HepG2 (cell line): ENCODE results near the gene VTN. TPM values are rescaled to one million over a fixed set of nuclear protein-coding genes. Genes with fewer than 3 reads are reported as not detected.

Source experiments
- ATAC-seq: fragments of 200-7000 bp; cut with Tn5 transposase; 3 replicates; pipeline ENCODE4 v1.9.1; 2020; ENCODE audit warnings: mild to moderate bottlenecking, moderate library complexity
- BruUV-seq: library from RNA; stranded (reverse); fragments of 400-500 nt; replicated peaks from 2 replicates; lab custom pipeline; 2021; lab: Mats Ljungman, UMichigan
- CTCF ChIA-PET: fragments of 300-600 bp; formaldehyde crosslinking; extraction: SDS; loops from one replicate; lab custom pipeline; 2021; ENCODE audit warnings: low total read pairs, inconsistent platforms, low intra/inter-chr PET ratio; lab: Yijun Ruan, JAX
- POLR2A ChIA-PET: fragments of 350-600 bp; sonication (Branson Sonifier 250); formaldehyde crosslinking; loops from one replicate; lab custom pipeline; 2020; ENCODE audit warnings: antibody characterized with exemption, inconsistent platforms; lab: Yijun Ruan, JAX
- DNase-seq: peaks from one replicate; pipeline ENCODE4 v3.0.0-alpha.2; 2015; ENCODE audit warnings: low spot score
- FAIRE-seq: peaks from 3 replicates; lab custom pipeline; 2011; peaks lifted over from hg19 to GRCh38; lab: Jason Lieb, UNC
- H2AFZ ChIP-seq: one replicate; pipeline ENCODE4 v1.6.1; 2011; ENCODE audit warnings: low read length, inconsistent platforms
- H3K27ac ChIP-seq: fragments of 300-600 bp; 3 replicates; pipeline ENCODE4 v1.8.0; 2011; ENCODE audit warnings: mixed run types, mild to moderate bottlenecking, mixed read lengths, low read length, inconsistent platforms; ENCODE audit not compliant: insufficient read depth; ENCODE audit errors: extremely low read length
- H3K27me3 ChIP-seq, 2 experiments: fragments of 200-600 bp in 1 of 2; 2 replicates in 1 of 2; 3 replicates in 1 of 2; pipeline versions ENCODE4 v1.6.0 to v1.8.0; 2011; ENCODE audit warnings: low read length in 2 of 2, mild to moderate bottlenecking in 2 of 2, moderate library complexity in 2 of 2, inconsistent platforms in 1 of 2; ENCODE audit not compliant: insufficient read depth in 2 of 2, control insufficient read depth in 1 of 2
- H3K36me3 ChIP-seq, 2 experiments: fragments of 200-600 bp in 1 of 2; replicated peaks in 1 of 2; 2 replicates in 1 of 2; 3 replicates in 1 of 2; pipeline versions ENCODE4 v1.5.1 to v1.8.0; 2011; ENCODE audit warnings: low read length in 2 of 2, inconsistent platforms in 1 of 2; ENCODE audit not compliant: insufficient read depth in 2 of 2, control insufficient read depth in 1 of 2
- H3K4me1 ChIP-seq: 2 replicates; pipeline ENCODE4 v1.5.1; 2012; ENCODE audit warnings: low read length, inconsistent platforms; ENCODE audit not compliant: insufficient read depth
- H3K4me2 ChIP-seq: 2 replicates; pipeline ENCODE4 v1.6.0; 2011; ENCODE audit warnings: low read depth, low read length, inconsistent platforms
- H3K4me3 ChIP-seq, 3 experiments: fragments of 200-600 bp in 1 of 3; sonication (generic), shearing (Covaris generic) in 1 of 3; replicated peaks in 1 of 3; 2 replicates each; pipeline ENCODE4 v1.5.1; 2011 to 2016; ENCODE audit warnings: low read length in 3 of 3, inconsistent platforms in 2 of 3, low read depth in 2 of 3, mild to moderate bottlenecking in 2 of 3, control low read depth in 1 of 3, mixed read lengths in 1 of 3; ENCODE audit not compliant: insufficient read depth in 1 of 3
- H3K79me2 ChIP-seq: one replicate; pipeline ENCODE4 v1.6.1; 2011; ENCODE audit warnings: low read length, inconsistent platforms; ENCODE audit not compliant: insufficient read depth
- H3K9ac ChIP-seq: 2 replicates; pipeline ENCODE4 v1.6.0; 2011; ENCODE audit warnings: mild to moderate bottlenecking, low read depth, low read length, inconsistent platforms; ENCODE audit not compliant: insufficient read depth
- H3K9me3 ChIP-seq: 2 replicates; pipeline ENCODE4 v1.5.1; 2012; ENCODE audit warnings: mild to moderate bottlenecking, low read length
- H4K20me1 ChIP-seq: 2 replicates; pipeline ENCODE4 v1.6.0; 2011; ENCODE audit warnings: inconsistent platforms, mild to moderate bottlenecking, low read length, moderate library complexity; ENCODE audit not compliant: insufficient read depth
- AGO2 ChIP-seq: fragments of 200-400 bp; formaldehyde crosslinking; optimal IDR thresholded peaks from 2 replicates; pipeline ENCODE3; 2017; ENCODE audit warnings: mild to moderate bottlenecking, low read depth, low read length, moderate library complexity
- ARNT2 ChIP-seq: sonication (generic); formaldehyde crosslinking; IDR thresholded peaks from 2 replicates; pipeline ENCODE4 v1.8.0; 2022; ENCODE audit warnings: mild to moderate bottlenecking, low read depth, missing genetic modification reagents, moderate library complexity
- ETS1 ChIP-seq: sonication (generic); formaldehyde crosslinking; IDR thresholded peaks from 2 replicates; pipeline ENCODE4 v1.4.0; 2020; ENCODE audit warnings: missing genetic modification reagents
- FLYWCH1 ChIP-seq: sonication (generic); formaldehyde crosslinking; IDR thresholded peaks from 2 replicates; pipeline ENCODE4 v1.8.1; 2023; ENCODE audit warnings: mild to moderate bottlenecking, missing genetic modification reagents
- GABPB1 ChIP-seq: IDR thresholded peaks from 2 replicates; pipeline ENCODE4 v1.6.1; 2016; ENCODE audit warnings: mild to moderate bottlenecking, missing genetic modification reagents, moderate library complexity, missing compliant biosample characterization
- KLF15 ChIP-seq: sonication (generic); formaldehyde crosslinking; IDR thresholded peaks from 2 replicates; pipeline ENCODE4 v1.8.1; 2023; ENCODE audit warnings: borderline replicate concordance, mild to moderate bottlenecking, inconsistent platforms, missing genetic modification reagents, mixed read lengths
- NR0B2 ChIP-seq: sonication (generic); formaldehyde crosslinking; IDR thresholded peaks from 2 replicates; pipeline ENCODE4 v1.4.0; 2020; ENCODE audit warnings: mild to moderate bottlenecking, missing genetic modification reagents
- PHF20 ChIP-seq: sonication (generic); formaldehyde crosslinking; IDR thresholded peaks from 2 replicates; pipeline ENCODE4 v1.5.0; 2020; ENCODE audit warnings: mild to moderate bottlenecking, missing genetic modification reagents
- PITX1 ChIP-seq: sonication (generic); formaldehyde crosslinking; IDR thresholded peaks from 2 replicates; pipeline ENCODE4 v1.5.1; 2020; ENCODE audit warnings: mild to moderate bottlenecking, missing genetic modification reagents
- TBX3 ChIP-seq: fragments of 450-650 bp; IDR thresholded peaks from 2 replicates; pipeline ENCODE4 v1.6.1; 2017; ENCODE audit warnings: antibody characterized with exemption, mild to moderate bottlenecking, inconsistent platforms, borderline replicate concordance
- XRCC5 ChIP-seq: fragments of 200-400 bp; formaldehyde crosslinking; optimal IDR thresholded peaks from 2 replicates; pipeline ENCODE3; 2017; ENCODE audit warnings: mild to moderate bottlenecking, low read length
- ZNF746 ChIP-seq: sonication (generic); formaldehyde crosslinking; IDR thresholded peaks from 2 replicates; pipeline ENCODE4 v1.8.0; 2022; ENCODE audit warnings: mild to moderate bottlenecking, missing genetic modification reagents
- ZNF772 ChIP-seq: sonication (generic); formaldehyde crosslinking; IDR thresholded peaks from 2 replicates; pipeline ENCODE4 v1.5.0; 2020; ENCODE audit warnings: mild to moderate bottlenecking, missing genetic modification reagents
- ZNF775 ChIP-seq: sonication (generic); formaldehyde crosslinking; IDR thresholded peaks from 2 replicates; pipeline ENCODE4 v1.4.0; 2020; ENCODE audit warnings: missing genetic modification reagents, mild to moderate bottlenecking, moderate library complexity, borderline replicate concordance
- ZNF790 ChIP-seq: sonication (generic); formaldehyde crosslinking; IDR thresholded peaks from 2 replicates; pipeline ENCODE4 v1.8.0; 2022; ENCODE audit warnings: missing genetic modification reagents, mild to moderate bottlenecking, borderline replicate concordance
- ZSCAN21 ChIP-seq: sonication (generic); formaldehyde crosslinking; IDR thresholded peaks from 2 replicates; pipeline ENCODE4 v1.8.0; 2022; ENCODE audit warnings: mild to moderate bottlenecking, missing genetic modification reagents, moderate library complexity, borderline replicate concordance
- WGBS: methylation state at CpG from one replicate; pipeline ENCODE4 v1.1.6; 2017; ENCODE audit warnings: low lambda C conversion rate; 5-methylcytosine and 5-hydroxymethylcytosine counted together
- in situ Hi-C: cut with HindIII; loops from 2 replicates; pipeline ENCODE4 v1.10.0; 2017; ENCODE audit warnings: low pct_unique_long_range_greater_than_20kb; ENCODE audit not compliant: extremely low pct_ligation_motif_present
- intact Hi-C: fragments of 100-400 bp; cut with micrococcal nuclease; formaldehyde crosslinking; loops from one replicate; pipeline ENCODE4 v1.10.0; 2022; ENCODE audit not compliant: unreplicated experiment
- polyA plus RNA-seq, 8 experiments: library from polyadenylated mRNA; depleted of rRNA in 3 of 8; stranded (reverse) in 7 of 8; unstranded in 1 of 8; fragments of >200 nt; fragmentation: Illumina TruSeq in 4 of 8; extraction: Trizol in 4 of 8; gene quantifications; 2 replicates each; pipeline versions ENCODE4 v1.2.1 to v1.2.3, GENCODE V29; 2011 to 2016; ENCODE audit warnings: low read depth in 4 of 8, missing spikeins in 1 of 8, mixed read lengths in 1 of 8; ENCODE audit not compliant: insufficient read depth in 1 of 8
- total RNA-seq, 5 experiments: library from RNA; depleted of rRNA; stranded (reverse); fragments of >200 nt; fragmentation: Illumina TruSeq; extraction: Trizol; gene quantifications; 2 replicates each; pipeline ENCODE4 v1.2.3, GENCODE V29; 2016; ENCODE audit warnings: low read depth in 1 of 5
- TF ChIP-seq, protein P1 (sequence below): sonication (generic); formaldehyde crosslinking; IDR thresholded peaks from 2 replicates; pipeline ENCODE4 v1.5.0; 2020; ENCODE audit warnings: missing genetic modification reagents
- TF ChIP-seq, protein P2 (sequence below): sonication (generic); formaldehyde crosslinking; IDR thresholded peaks from 2 replicates; pipeline ENCODE4 v1.5.1; 2020; ENCODE audit warnings: missing genetic modification reagents, mild to moderate bottlenecking, borderline replicate concordance

VTN gene
- total and polyA plus RNA-seq, 2 of the 13 experiments (the other 11 are each of a cell fraction or from before 2014, with no cell fraction given) = 108 to 131 TPM

DNA sequence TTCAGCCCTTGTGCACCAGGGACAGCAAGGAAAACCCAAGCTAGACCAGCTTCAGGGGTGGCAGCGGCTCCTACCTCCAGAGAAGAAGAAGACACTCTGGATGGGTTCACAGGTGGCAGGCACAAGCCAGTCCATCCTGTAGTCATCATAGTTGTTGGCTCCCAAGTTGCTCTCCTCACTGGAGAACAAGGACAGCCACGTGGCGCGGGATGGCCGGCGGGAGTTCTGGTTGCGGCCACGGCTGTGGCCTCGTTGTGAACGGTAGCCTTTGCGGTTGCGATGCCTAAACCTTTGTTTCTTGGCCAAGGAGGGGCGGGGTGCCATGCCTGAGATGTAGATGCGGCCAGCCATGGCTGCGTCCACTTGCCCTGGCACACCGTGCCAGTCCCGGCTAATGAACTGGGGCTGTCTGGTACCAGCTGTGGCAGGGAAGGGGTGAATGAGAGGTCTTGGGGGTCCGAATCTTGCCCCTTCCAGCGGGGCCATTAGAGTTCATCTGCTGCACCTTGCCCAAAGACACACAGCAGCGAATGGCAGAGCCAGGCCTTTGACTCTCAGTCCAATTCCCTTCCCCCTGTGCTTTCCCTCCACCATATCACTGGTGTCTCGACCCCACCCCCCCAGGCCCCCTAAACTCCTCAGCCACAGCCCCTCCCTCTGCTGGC lies 2.3 kb downstream of the VTN start:
- intact Hi-C loops (no loop called here), in situ Hi-C loops (no loop called here)
- H3K4me1 ChIP-seq = peaks cover 52% of the 10 kb centered on the region
- no peak for FAIRE-seq
- no peaks in the 10 kb centered on the region for H3K27me3 ChIP-seq
- peaks cover 7% of the 10 kb centered on the region for H3K79me2 ChIP-seq
- 0 out of 2 replicates have a peak overlapping the region, but pooled peaks have one; percentile 24 for H3K9ac ChIP-seq
- H3K36me3 ChIP-seq = peaks cover 2 to 14% of the 10 kb centered on the region in 2 experiments; a peak in 4 of 5 replicates
- WGBS = 80% methylated on average over 19 of the region's 21 CpGs
- peak overlapping the region; percentile 96 for H3K4me2 ChIP-seq
- POLR2A ChIA-PET = interaction anchor here (0.5 to 8.3 kb wide), 17 partner anchors 11 to 113 kb away, joined by 3 to 183 read pairs (median 6); partner anchors contain the start of genes IFT20, POLDIP2, SLC46A1 and TMEM97
- H3K27ac ChIP-seq = peak overlapping the region; percentile 92
- CTCF ChIA-PET = no interaction called here
- no TSS peak for BruUV-seq
- DNase-seq = no peak
- ATAC-seq = no peak
- no peaks in the 10 kb centered on the region for H3K9me3 ChIP-seq
- no peaks in the 10 kb centered on the region for H4K20me1 ChIP-seq
- peak overlapping the region in 1 of 3 experiments; percentile 77; a peak in 1 of 6 replicates for H3K4me3 ChIP-seq
- no peak overlapping the region for H2AFZ ChIP-seq
- no peak for TF ChIP-seq ZNF790
- TF ChIP-seq PHF20 = no peak
- TF ChIP-seq XRCC5 = no peak
- TF ChIP-seq TBX3 = no peak
- peak; percentile 39; the same call in 1 of the 2 replicates for TF ChIP-seq GABPB1 (CRISPR knock-in tag)
- TF ChIP-seq NR0B2 (CRISPR knock-in tag) = 0 out of 2 replicates have a peak, but pooled peaks have one; percentile 44
- TF ChIP-seq ZNF772 (CRISPR knock-in tag) = no peak
- TF ChIP-seq ETS1 (CRISPR knock-in tag) = no peak
- TF ChIP-seq ARNT2 (CRISPR knock-in tag) = peak; percentile 2; the same call in 1 of the 2 replicates
- no peak for TF ChIP-seq KLF15 (CRISPR knock-in tag)
- TF ChIP-seq, protein P1, sequence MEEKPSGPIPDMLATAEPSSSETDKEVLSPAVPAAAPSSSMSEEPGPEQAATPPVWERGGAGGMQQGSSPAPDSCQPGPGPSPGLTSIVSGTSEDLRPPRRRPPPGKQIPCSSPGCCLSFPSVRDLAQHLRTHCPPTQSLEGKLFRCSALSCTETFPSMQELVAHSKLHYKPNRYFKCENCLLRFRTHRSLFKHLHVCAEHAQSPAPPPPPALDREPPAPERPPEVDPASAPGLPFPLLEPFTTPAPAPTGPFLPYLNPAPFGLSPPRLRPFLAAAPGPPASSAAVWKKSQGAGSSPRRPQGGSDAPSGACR (CRISPR knock-in tag) = 0 out of 2 replicates have a peak, but pooled peaks have one; percentile 19
- TF ChIP-seq AGO2 = peak; percentile 89
- no peak for TF ChIP-seq ZNF746
- TF ChIP-seq, protein P2, sequence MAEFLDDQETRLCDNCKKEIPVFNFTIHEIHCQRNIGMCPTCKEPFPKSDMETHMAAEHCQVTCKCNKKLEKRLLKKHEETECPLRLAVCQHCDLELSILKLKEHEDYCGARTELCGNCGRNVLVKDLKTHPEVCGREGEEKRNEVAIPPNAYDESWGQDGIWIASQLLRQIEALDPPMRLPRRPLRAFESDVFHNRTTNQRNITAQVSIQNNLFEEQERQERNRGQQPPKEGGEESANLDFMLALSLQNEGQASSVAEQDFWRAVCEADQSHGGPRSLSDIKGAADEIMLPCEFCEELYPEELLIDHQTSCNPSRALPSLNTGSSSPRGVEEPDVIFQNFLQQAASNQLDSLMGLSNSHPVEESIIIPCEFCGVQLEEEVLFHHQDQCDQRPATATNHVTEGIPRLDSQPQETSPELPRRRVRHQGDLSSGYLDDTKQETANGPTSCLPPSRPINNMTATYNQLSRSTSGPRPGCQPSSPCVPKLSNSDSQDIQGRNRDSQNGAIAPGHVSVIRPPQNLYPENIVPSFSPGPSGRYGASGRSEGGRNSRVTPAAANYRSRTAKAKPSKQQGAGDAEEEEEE (CRISPR knock-in tag) = 0 out of 2 replicates have a peak, but pooled peaks have one; percentile 24
- no peak for TF ChIP-seq ZSCAN21 (CRISPR knock-in tag)
- no peak for TF ChIP-seq PITX1 (CRISPR knock-in tag)
- no peak for TF ChIP-seq FLYWCH1 (CRISPR knock-in tag)
- TF ChIP-seq ZNF775 (CRISPR knock-in tag) = no peak
